Peyer's patch (tissue), 4 donors: Measurements from ENCODE around the gene TAF1D. TPM values are rescaled to one million over a fixed set of nuclear protein-coding genes. Genes with fewer than 3 reads are reported as not detected.

Source experiments
- DNase-seq, 3 donors: peaks; one replicate each; pipeline ENCODE4 v3.0.0-alpha.2; 2017 to 2019
- H3K27ac ChIP-seq, 4 donors: fragments of 200-600 bp; sonication (generic); one replicate each; pipeline ENCODE4 v1.5.1; 2016 to 2019
- H3K27me3 ChIP-seq, 2 donors: fragments of 200-600 bp; sonication (generic); one replicate each; pipeline ENCODE4 v1.5.1; 2019
- H3K36me3 ChIP-seq, 3 donors: fragments of 200-600 bp; sonication (generic); one replicate each; pipeline ENCODE4 v1.5.1; 2016 to 2019
- H3K4me1 ChIP-seq, 4 donors: fragments of 200-600 bp; sonication (generic); one replicate each; pipeline ENCODE4 v1.5.1; 2016 to 2019
- H3K4me3 ChIP-seq, 4 donors: fragments of 200-600 bp; sonication (generic); 1 replicate in 3 of 4; 2 replicates in 1 of 4; pipeline ENCODE4 v1.5.1; 2016 to 2019; ENCODE audit warnings: mild to moderate bottlenecking in 1 of 4
- H3K9me3 ChIP-seq, 4 donors: fragments of 200-600 bp; sonication (generic); one replicate each; pipeline ENCODE4 v1.5.1; 2016 to 2019; ENCODE audit warnings: mild to moderate bottlenecking in 1 of 4
- CTCF ChIP-seq, 6 experiments: fragments of 450-650 bp in 4 of 6; fragments of 200-600 bp in 2 of 6; sonication (generic) in 1 of 6; IDR thresholded peaks; one replicate each; pipeline ENCODE4 v1.5.1; 2017 to 2019; ENCODE audit warnings: antibody characterized with exemption in 6 of 6, mild to moderate bottlenecking in 3 of 6, moderate library complexity in 1 of 6
- POLR2A ChIP-seq, 2 donors: fragments of 450-650 bp; IDR thresholded peaks; one replicate each; pipeline ENCODE4 v1.5.1; 2017; ENCODE audit warnings: antibody characterized with exemption in 2 of 2, mild to moderate bottlenecking in 2 of 2, moderate library complexity in 2 of 2
- total RNA-seq, 4 donors: library from RNA; depleted of rRNA; stranded (reverse); fragments of >200 nt; gene quantifications; one replicate each; pipeline ENCODE4 v1.1.0, GENCODE V29; 2016

TAF1D gene
- total RNA-seq, 4 donors from 2014 or later, result 72.7 to 183 (median 108) TPM

GRCh38 chr11:93757301-93757700 lies 16.0 kb upstream of the TAF1D start:
- no peak for DNase-seq
- Histone ChIP-seq H3K27me3 (no peaks in the 10 kb centered on the region), H3K4me3 (no peak overlapping the region), H3K27ac (no peak overlapping the region), H3K36me3 (peaks cover 0 to 92% (median 0%) of the 10 kb centered on the region in 3 donors), H3K9me3 (no peaks in the 10 kb centered on the region), H3K4me1 (no peaks in the 10 kb centered on the region)
- TF ChIP-seq POLR2A (IDR thresholded peaks at IDR 0.05), result no peak
- TF ChIP-seq CTCF (IDR thresholded peaks at IDR 0.05), result no peak

- no peak overlapping the region for H3K4me3 ChIP-seq
- no peaks in the 10 kb centered on the region for H3K9me3 ChIP-seq
- no peak overlapping the region for H3K27ac ChIP-seq
- peaks cover 0 to 86% (median 0%) of the 10 kb centered on the region in 3 donors for H3K36me3 ChIP-seq
- no peaks in the 10 kb centered on the region for H3K27me3 ChIP-seq
- TF ChIP-seq CTCF (IDR thresholded peaks at IDR 0.05) (no peak), POLR2A (IDR thresholded peaks at IDR 0.05) (no peak)
- DNase-seq, result no peak
- no peaks in the 10 kb centered on the region for H3K4me1 ChIP-seq
These were observed 15.5 kb upstream of the TAF1D start for GRCh38 chr11:93756748-93757147.

- Histone ChIP-seq H3K36me3 (peaks cover 0 to 56% (median 0%) of the 10 kb centered on the region in 3 donors), H3K27me3 (no peaks in the 10 kb centered on the region), H3K27ac (no peak overlapping the region), H3K4me1 (no peaks in the 10 kb centered on the region), H3K4me3 (no peak overlapping the region), H3K9me3 (no peaks in the 10 kb centered on the region)
- TF ChIP-seq CTCF (IDR thresholded peaks at IDR 0.05) (no peak), POLR2A (IDR thresholded peaks at IDR 0.05) (no peak)
- DNase-seq, result no peak
These were observed 11.9 kb upstream of the TAF1D start for GRCh38 chr11:93753241-93753640.

- Histone ChIP-seq H3K27me3 (no peaks in the 10 kb centered on the region), H3K27ac (no peak overlapping the region), H3K4me1 (peaks cover 0 to 3% (median 0%) of the 10 kb centered on the region in 4 donors), H3K4me3 (no peak overlapping the region), H3K36me3 (peaks cover 0 to 34% (median 0%) of the 10 kb centered on the region in 3 donors), H3K9me3 (no peaks in the 10 kb centered on the region)
- TF ChIP-seq CTCF (IDR thresholded peaks at IDR 0.05) (no peak), POLR2A (IDR thresholded peaks at IDR 0.05) (no peak)
- no peak for DNase-seq
These were observed 9.7 kb upstream of the TAF1D start for GRCh38 chr11:93751001-93751400.

GRCh38 chr11:93747122-93747521 lies 5.8 kb upstream of the TAF1D start:
- H3K27ac ChIP-seq, result no peak overlapping the region
- DNase-seq, result no peak

More at GRCh38 chr11:93747122-93747521, 5.8 kb upstream of the TAF1D start:
- Histone ChIP-seq H3K27me3 (no peaks in the 10 kb centered on the region), H3K9me3 (no peaks in the 10 kb centered on the region), H3K36me3 (peaks cover 0 to 14% (median 0%) of the 10 kb centered on the region in 3 donors), H3K4me1 (peaks cover 0 to 30% (median 0%) of the 10 kb centered on the region in 4 donors), H3K4me3 (no peak overlapping the region)
- TF ChIP-seq CTCF (IDR thresholded peaks at IDR 0.05) (no peak), POLR2A (IDR thresholded peaks at IDR 0.05) (no peak)
